H1 (cell line): ENCODE results near the gene CACNB4. TPM values are rescaled to one million over a fixed set of nuclear protein-coding genes. Genes with fewer than 3 reads are reported as not detected.

ENCODE experiments used
- CTCF ChIA-PET: fragments of 300-600 bp; sonication (Branson Sonifier 250); formaldehyde crosslinking; loops from one replicate; lab custom pipeline; 2021; ENCODE audit not compliant: partially characterized antibody; lab: Charles Lee
- POLR2A ChIA-PET: fragments of 300-600 bp; sonication (Branson Sonifier 250); formaldehyde crosslinking; loops from one replicate; lab custom pipeline; 2021; ENCODE audit warnings: inconsistent platforms; ENCODE audit not compliant: partially characterized antibody; lab: Charles Lee
- DNase-seq, 2 experiments: peaks; one replicate each; pipeline versions ENCODE4 v3.0.0 to v3.0.0-alpha.2; 2010 to 2022; ENCODE audit warnings: low spot score in 2 of 2, low read depth in 1 of 2, mixed read lengths in 1 of 2
- FAIRE-seq: peaks from 2 replicates; lab custom pipeline; 2011; peaks lifted over from hg19 to GRCh38; lab: Jason Lieb, UNC
- H2AFZ ChIP-seq: 2 replicates; pipeline ENCODE4 v1.8.1; 2012; ENCODE audit warnings: low read length, inconsistent platforms
- H2AK5ac ChIP-seq: 2 replicates; pipeline ENCODE4 v1.6.1; 2013; ENCODE audit warnings: low read depth, low read length
- H2BK120ac ChIP-seq: replicated peaks from 2 replicates; pipeline ENCODE3; 2013; ENCODE audit warnings: low read depth, low read length, inconsistent platforms
- H2BK12ac ChIP-seq: 2 replicates; pipeline ENCODE4 v1.6.1; 2013; ENCODE audit warnings: low read depth, low read length
- H2BK15ac ChIP-seq: 2 replicates; pipeline ENCODE4 v1.6.1; 2013; ENCODE audit warnings: low read length
- H2BK20ac ChIP-seq: 2 replicates; pipeline ENCODE4 v1.6.1; 2013; ENCODE audit warnings: low read length
- H2BK5ac ChIP-seq: 2 replicates; pipeline ENCODE4 v1.6.1; 2013; ENCODE audit warnings: low read depth, low read length
- H3K14ac ChIP-seq: 2 replicates; pipeline ENCODE4 v1.6.1; 2013; ENCODE audit warnings: inconsistent platforms; ENCODE audit not compliant: insufficient read length
- H3K18ac ChIP-seq: 2 replicates; pipeline ENCODE4 v1.6.1; 2013; ENCODE audit warnings: low read length; ENCODE audit errors: extremely low read depth
- H3K23ac ChIP-seq: 2 replicates; pipeline ENCODE4 v1.6.1; 2013; ENCODE audit warnings: inconsistent platforms; ENCODE audit not compliant: insufficient read length
- H3K23me2 ChIP-seq: 2 replicates; pipeline ENCODE4 v1.6.1; 2013; ENCODE audit warnings: low read depth, low read length
- H3K27ac ChIP-seq: 2 replicates; pipeline ENCODE4 v1.6.1; 2011; ENCODE audit warnings: low read depth, low read length, inconsistent platforms
- H3K27me3 ChIP-seq, 4 experiments: replicated peaks in 1 of 4; 1 replicate in 1 of 4; 2 replicates in 3 of 4; pipeline versions ENCODE4 v1.6.1 to v1.8.1; 2011 to 2013; ENCODE audit warnings: low read length in 3 of 4, mild to moderate bottlenecking in 3 of 4, inconsistent platforms in 2 of 4, mixed read lengths in 2 of 4, moderate library complexity in 1 of 4; ENCODE audit not compliant: control insufficient read depth in 3 of 4, insufficient read depth in 3 of 4; ENCODE audit errors: extremely low read depth in 1 of 4
- H3K36me3 ChIP-seq, 4 experiments: 2 replicates each; pipeline versions ENCODE4 v1.6.1 to v1.8.1; 2011 to 2013; ENCODE audit warnings: mild to moderate bottlenecking in 4 of 4, low read length in 3 of 4, moderate library complexity in 2 of 4, control low read depth in 1 of 4, inconsistent platforms in 1 of 4; ENCODE audit not compliant: insufficient read depth in 4 of 4, control insufficient read depth in 2 of 4
- H3K4ac ChIP-seq: replicated peaks from 2 replicates; pipeline ENCODE3; 2013; ENCODE audit warnings: low read length, low read depth, mixed read lengths, inconsistent platforms; ENCODE audit not compliant: insufficient read length
- H3K4me1 ChIP-seq, 4 experiments: replicated peaks in 1 of 4; 1 replicate in 1 of 4; 2 replicates in 3 of 4; pipeline versions ENCODE4 v1.6.1 to v1.8.1; 2011 to 2013; ENCODE audit warnings: low read length in 3 of 4, inconsistent platforms in 2 of 4, mixed read lengths in 1 of 4; ENCODE audit not compliant: insufficient read depth in 4 of 4, control insufficient read depth in 3 of 4
- H3K4me2 ChIP-seq, 2 experiments: 2 replicates each; pipeline versions ENCODE4 v1.6.1 to v1.8.1; 2011 to 2013; ENCODE audit warnings: low read depth in 2 of 2, low read length in 2 of 2, control low read depth in 1 of 2, inconsistent platforms in 1 of 2, mild to moderate bottlenecking in 1 of 2; ENCODE audit not compliant: insufficient read depth in 1 of 2
- H3K4me3 ChIP-seq, 4 experiments: fragments of 200-600, 300-600 bp in 1 of 4; sonication (generic), shearing (Covaris generic), sonication (Bioruptor Twin) in 1 of 4; 2 replicates each; pipeline versions ENCODE4 v1.5.1 to v1.8.1; 2011 to 2016; ENCODE audit warnings: low read length in 4 of 4, low read depth in 3 of 4, control low read depth in 2 of 4, inconsistent platforms in 2 of 4, mild to moderate bottlenecking in 2 of 4, mixed read lengths in 1 of 4, moderate library complexity in 1 of 4; ENCODE audit not compliant: insufficient read depth in 2 of 4; ENCODE audit errors: extremely low read depth in 1 of 4
- H3K56ac ChIP-seq: replicated peaks from 2 replicates; pipeline ENCODE3; 2013; ENCODE audit warnings: low read depth, mild to moderate bottlenecking, mixed read lengths, low read length, inconsistent platforms; ENCODE audit not compliant: insufficient read length
- H3K79me1 ChIP-seq: 2 replicates; pipeline ENCODE4 v1.6.1; 2013; ENCODE audit warnings: low read depth, low read length, control low read depth
- H3K79me2 ChIP-seq, 2 experiments: 2 replicates each; pipeline versions ENCODE4 v1.6.1 to v1.8.1; 2012 to 2013; ENCODE audit warnings: low read length in 2 of 2, mild to moderate bottlenecking in 2 of 2, inconsistent platforms in 1 of 2; ENCODE audit not compliant: insufficient read depth in 2 of 2, control insufficient read depth in 1 of 2
- H3K9ac ChIP-seq, 4 experiments: replicated peaks in 1 of 4; 1 replicate in 1 of 4; 2 replicates in 3 of 4; pipeline versions ENCODE4 v1.6.1 to v1.8.1; 2011 to 2013; ENCODE audit warnings: low read depth in 3 of 4, low read length in 3 of 4, control low read depth in 2 of 4, mild to moderate bottlenecking in 2 of 4, moderate library complexity in 2 of 4, inconsistent platforms in 1 of 4; ENCODE audit errors: extremely low read depth in 1 of 4
- H3K9me3 ChIP-seq, 2 experiments: 2 replicates each; pipeline versions ENCODE4 v1.6.1 to v1.8.1; 2012 to 2013; ENCODE audit warnings: mild to moderate bottlenecking in 2 of 2, moderate library complexity in 2 of 2, control low read depth in 1 of 2, inconsistent platforms in 1 of 2, low read depth in 1 of 2, low read length in 1 of 2, mixed read lengths in 1 of 2; ENCODE audit not compliant: insufficient read depth in 2 of 2
- H4K20me1 ChIP-seq, 2 experiments: replicated peaks in 1 of 2; 2 replicates each; pipeline versions ENCODE3 to v1.8.1; 2011 to 2013; ENCODE audit warnings: inconsistent platforms in 2 of 2, low read length in 2 of 2, mild to moderate bottlenecking in 1 of 2; ENCODE audit not compliant: insufficient read depth in 2 of 2, control insufficient read depth in 1 of 2
- H4K5ac ChIP-seq: 2 replicates; pipeline ENCODE4 v1.6.1; 2013; ENCODE audit warnings: low read length, low read depth, mixed read lengths, inconsistent platforms; ENCODE audit not compliant: insufficient read length
- H4K8ac ChIP-seq: 2 replicates; pipeline ENCODE4 v1.8.0; 2013; ENCODE audit warnings: mild to moderate bottlenecking, moderate library complexity, low read length, inconsistent platforms; ENCODE audit not compliant: insufficient read depth; ENCODE audit errors: extremely low read depth
- H4K91ac ChIP-seq: replicated peaks from 2 replicates; pipeline ENCODE3; 2013; ENCODE audit warnings: low read length, mixed read lengths, inconsistent platforms; ENCODE audit not compliant: insufficient read length
- BACH1 ChIP-seq: IDR thresholded peaks from 2 replicates; pipeline ENCODE4 v1.6.1; 2012; ENCODE audit warnings: low read length, improper control_type of control experiment
- CTBP2 ChIP-seq: IDR thresholded peaks from 2 replicates; pipeline ENCODE4 v1.7.0; 2011; ENCODE audit warnings: borderline replicate concordance, mild to moderate bottlenecking, moderate library complexity, mixed read lengths, low read length; ENCODE audit not compliant: insufficient read depth, insufficient read length
- JUND ChIP-seq: IDR thresholded peaks from 2 replicates; pipeline ENCODE4 v1.6.1; 2011; ENCODE audit warnings: mild to moderate bottlenecking, improper control_type of control experiment, low read length
- KDM5A ChIP-seq: fragments of 200-600 bp; IDR thresholded peaks from 2 replicates; pipeline ENCODE4 v1.7.1; 2012; ENCODE audit warnings: mild to moderate bottlenecking, low read length, inconsistent platforms, mixed read lengths
- NANOG ChIP-seq: IDR thresholded peaks from 2 replicates; pipeline ENCODE4 v1.6.1; 2011; ENCODE audit warnings: low read length, low read depth, mild to moderate bottlenecking, inconsistent platforms; ENCODE audit not compliant: insufficient read depth, poor library complexity, severe bottlenecking
- RAD21 ChIP-seq, 2 experiments: IDR thresholded peaks in 1 of 2; conservative IDR thresholded peaks in 1 of 2; 2 replicates each; pipeline ENCODE4 v1.6.1; 2011; ENCODE audit warnings: low read depth in 2 of 2, low read length in 2 of 2, improper control_type of control experiment in 1 of 2, inconsistent platforms in 1 of 2, mild to moderate bottlenecking in 1 of 2, moderate library complexity in 1 of 2
- WGBS, 2 experiments: shearing (Covaris generic) in 1 of 2; methylation state at CpG; one replicate each; pipeline versions ENCODE4 v1.1.6 to v1.1.7; 2013 to 2015; ENCODE audit warnings: low lambda C conversion rate in 2 of 2, mixed read lengths in 2 of 2, inconsistent platforms in 1 of 2, low coverage in 1 of 2, missing lambda C conversion rate in 1 of 2; ENCODE audit not compliant: insufficient replicate concordance in 2 of 2, insufficient coverage in 1 of 2, insufficient read length in 1 of 2; ENCODE audit errors: extremely low coverage in 1 of 2, missing lambda C conversion rate in 1 of 2; 5-methylcytosine and 5-hydroxymethylcytosine counted together
- polyA plus RNA-seq, 7 experiments: library from polyadenylated mRNA; depleted of rRNA in 3 of 7; stranded (reverse) in 5 of 7; unstranded in 2 of 7; fragments of >200 nt in 5 of 7; fragments of 200-250 nt in 2 of 7; gene quantifications; 1 replicate in 5 of 7; 2 replicates in 1 of 7; 4 replicates in 1 of 7; pipeline versions ENCODE4 v1.2.1 to v1.2.3, GENCODE V29; 2011 to 2013; ENCODE audit warnings: missing spikeins in 2 of 7, mixed read lengths in 2 of 7
- total RNA-seq: library from RNA; stranded (reverse); fragmentation: NEBNext Ultra II Directional; extraction: Animal tissue kit (Norgen Biotek cat#: 25700); gene quantifications from 2 replicates; pipeline ENCODE4 v1.2.1, GENCODE V29; 2021
- TF ChIP-seq, protein P1 (sequence below): IDR thresholded peaks from 2 replicates; pipeline ENCODE4 v1.6.1; 2012; ENCODE audit warnings: inconsistent platforms
- TF ChIP-seq, protein P2 (sequence below), 3 experiments: IDR thresholded peaks; 1 replicate in 2 of 3; 2 replicates in 1 of 3; pipeline versions ENCODE4 v1.5.1 to v1.6.1; 2011; ENCODE audit warnings: low read length in 3 of 3, mild to moderate bottlenecking in 3 of 3, inconsistent platforms in 2 of 3, low read depth in 1 of 3, moderate library complexity in 1 of 3; ENCODE audit not compliant: insufficient read depth in 1 of 3; ENCODE audit errors: control extremely low read depth in 1 of 3

The CACNB4 gene
- total and polyA plus RNA-seq, 2 of the 8 experiments (the other 6 are each of a cell fraction or from before 2014, with no cell fraction given): 2.0 to 4.0 TPM

DNA sequence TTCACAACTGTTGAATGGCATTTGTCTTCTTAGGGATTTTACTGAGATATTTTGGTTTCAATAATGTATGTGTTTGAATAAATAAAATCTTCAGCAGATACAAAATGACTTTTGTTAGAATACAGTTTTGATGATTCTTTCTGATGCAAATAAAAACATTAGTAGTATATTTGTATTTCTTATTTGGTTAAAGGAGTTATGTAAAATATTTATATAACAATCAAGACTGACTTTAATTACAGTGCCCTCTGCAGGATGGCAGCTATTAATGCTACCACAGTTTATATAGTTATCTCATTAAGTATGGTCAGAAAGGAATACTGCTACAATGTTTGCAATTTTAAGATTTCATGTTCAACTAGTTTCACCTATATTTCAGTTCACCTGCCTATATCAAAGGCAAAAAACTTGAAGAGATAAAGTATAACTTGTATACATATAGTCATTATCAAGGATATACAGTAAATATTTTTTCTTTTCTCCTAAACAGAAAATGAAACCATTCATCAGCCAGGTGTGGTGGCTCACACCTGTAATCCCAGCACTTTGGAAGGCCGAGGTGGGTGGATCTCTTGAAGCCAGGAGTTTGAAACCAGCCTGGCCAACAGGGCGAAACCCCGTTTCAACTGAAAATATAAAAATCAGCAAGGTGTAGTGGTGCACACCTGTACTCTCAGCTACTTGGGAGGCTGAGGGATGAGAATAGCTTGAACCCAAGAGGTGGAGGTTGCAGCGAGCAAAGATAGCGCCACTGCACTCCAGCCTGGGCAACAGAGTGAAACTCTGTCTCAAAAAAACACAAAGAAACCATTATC is 290.4 kb downstream of the CACNB4 start:
- Histone ChIP-seq H3K4ac (no peak overlapping the region), H3K9ac (no peak overlapping the region), H3K79me1 (no peaks in the 10 kb centered on the region), H2BK120ac (no peak overlapping the region), H3K18ac (no peak overlapping the region), H3K23ac (no peak overlapping the region), H3K36me3 (peaks cover 4 to 70% (median 25%) of the 10 kb centered on the region in 4 experiments; a peak in 7 of 8 replicates), H3K27me3 (no peaks in the 10 kb centered on the region), H2BK5ac (no peak overlapping the region), H2AFZ (no peak overlapping the region), H2BK20ac (no peak overlapping the region), H3K4me1 (no peaks in the 10 kb centered on the region), H3K56ac (no peak overlapping the region), H4K91ac (no peak overlapping the region), H2AK5ac (no peak overlapping the region), H2BK15ac (no peak overlapping the region), H3K79me2 (no peaks in the 10 kb centered on the region), H3K14ac (no peak overlapping the region), H4K20me1 (no peaks in the 10 kb centered on the region), H3K4me3 (no peak overlapping the region), H3K23me2 (peaks cover 3% of the 10 kb centered on the region), H3K9me3 (no peaks in the 10 kb centered on the region), H4K5ac (no peak overlapping the region), H3K27ac (no peak overlapping the region), H2BK12ac (no peak overlapping the region), H3K4me2 (no peak overlapping the region), H4K8ac (no peak overlapping the region)
- TF ChIP-seq, protein P1, sequence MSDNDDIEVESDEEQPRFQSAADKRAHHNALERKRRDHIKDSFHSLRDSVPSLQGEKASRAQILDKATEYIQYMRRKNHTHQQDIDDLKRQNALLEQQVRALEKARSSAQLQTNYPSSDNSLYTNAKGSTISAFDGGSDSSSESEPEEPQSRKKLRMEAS: no peak
- no peak for TF ChIP-seq JUND
- TF ChIP-seq NANOG: no peak
- TF ChIP-seq, protein P2, sequence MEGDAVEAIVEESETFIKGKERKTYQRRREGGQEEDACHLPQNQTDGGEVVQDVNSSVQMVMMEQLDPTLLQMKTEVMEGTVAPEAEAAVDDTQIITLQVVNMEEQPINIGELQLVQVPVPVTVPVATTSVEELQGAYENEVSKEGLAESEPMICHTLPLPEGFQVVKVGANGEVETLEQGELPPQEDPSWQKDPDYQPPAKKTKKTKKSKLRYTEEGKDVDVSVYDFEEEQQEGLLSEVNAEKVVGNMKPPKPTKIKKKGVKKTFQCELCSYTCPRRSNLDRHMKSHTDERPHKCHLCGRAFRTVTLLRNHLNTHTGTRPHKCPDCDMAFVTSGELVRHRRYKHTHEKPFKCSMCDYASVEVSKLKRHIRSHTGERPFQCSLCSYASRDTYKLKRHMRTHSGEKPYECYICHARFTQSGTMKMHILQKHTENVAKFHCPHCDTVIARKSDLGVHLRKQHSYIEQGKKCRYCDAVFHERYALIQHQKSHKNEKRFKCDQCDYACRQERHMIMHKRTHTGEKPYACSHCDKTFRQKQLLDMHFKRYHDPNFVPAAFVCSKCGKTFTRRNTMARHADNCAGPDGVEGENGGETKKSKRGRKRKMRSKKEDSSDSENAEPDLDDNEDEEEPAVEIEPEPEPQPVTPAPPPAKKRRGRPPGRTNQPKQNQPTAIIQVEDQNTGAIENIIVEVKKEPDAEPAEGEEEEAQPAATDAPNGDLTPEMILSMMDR (IDR thresholded peaks at IDR 0.05; ENCODE audit: control extremely low read depth in 1 of 3, insufficient read depth in 1 of 3, low read depth in 1 of 3, low read length in 3 of 3): peak in 1 of 3 experiments; percentile 15; a peak in 2 of 4 replicates
- TF ChIP-seq CTBP2: no peak
- no peak for TF ChIP-seq BACH1
- 0 out of 4 replicates have a peak, but pooled peaks of 1 of the 2 experiments have one; percentile 11 for TF ChIP-seq RAD21 (IDR thresholded peaks at IDR 0.05 in 1 of 2, conservative IDR thresholded peaks at IDR 0.05 in 1 of 2; ENCODE audit: low read depth in 2 of 2, low read length in 2 of 2)
- TF ChIP-seq KDM5A: no peak
- FAIRE-seq (no peak), DNase-seq (no peak)
- ChIA-PET POLR2A (interaction anchor here (0.6 kb wide), 1 partner anchor 85 kb away, joined by 3 read pairs; no protein-coding TSS in a partner anchor), CTCF (interaction anchor here (0.6 to 3.5 kb wide), 11 partner anchors 9 to 216 kb away, joined by 3 to 22 read pairs (median 5); no protein-coding TSS in a partner anchor)
- 91% methylated on average over 5 of the region's 5 CpGs; no CpG with 5 or more reads in 1 of the 2 experiments for WGBS, 2 experiments
